ENCODE measurements around the gene CGN.

DNA sequence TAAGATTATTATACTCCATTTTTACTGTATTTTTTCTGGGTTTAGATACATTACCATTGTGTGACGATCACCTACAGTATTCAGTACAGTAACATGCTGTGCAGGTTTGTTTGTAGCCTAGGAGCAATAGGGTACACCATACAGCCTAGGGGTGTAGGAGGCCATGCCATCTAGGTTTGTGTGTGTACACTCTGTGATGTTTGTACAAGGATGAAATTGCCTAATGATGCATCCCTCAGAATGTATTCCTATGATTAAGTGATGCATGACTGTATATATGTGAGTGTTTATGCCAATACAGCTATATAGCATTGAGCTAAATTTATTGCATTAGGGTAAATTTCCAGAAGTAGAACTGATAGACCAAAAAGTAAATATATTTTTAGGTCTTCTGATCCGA, 52.2 kb downstream of the CGN start:
- TF ChIP-seq CTCF (tag by site-specific recombination; IDR thresholded peaks at IDR 0.05) (no peak), ZNF544 (tag by site-specific recombination; IDR thresholded peaks at IDR 0.05) (no peak), ZNF121 (tag by site-specific recombination; IDR thresholded peaks at IDR 0.05) (no peak), WT1 (tag by site-specific recombination; IDR thresholded peaks at IDR 0.05) (no peak)

All from HEK293 (cell line).